HG02610 (cell line): ENCODE results near the gene PTPN1.
"Not testable (repeated sequence)": the region's sequence is repeated elsewhere in the genome, so short reads cannot be mapped to it uniquely, and the experiment has no call there.

ENCODE experiments used
- ATAC-seq: cut with Tn5 transposase; IDR thresholded peaks from one replicate; pipeline ENCODE4 v1.9.1; 2021; ENCODE audit warnings: mild to moderate bottlenecking, moderate library complexity; ENCODE audit not compliant: unreplicated experiment

Gene PTPN1

DNA sequence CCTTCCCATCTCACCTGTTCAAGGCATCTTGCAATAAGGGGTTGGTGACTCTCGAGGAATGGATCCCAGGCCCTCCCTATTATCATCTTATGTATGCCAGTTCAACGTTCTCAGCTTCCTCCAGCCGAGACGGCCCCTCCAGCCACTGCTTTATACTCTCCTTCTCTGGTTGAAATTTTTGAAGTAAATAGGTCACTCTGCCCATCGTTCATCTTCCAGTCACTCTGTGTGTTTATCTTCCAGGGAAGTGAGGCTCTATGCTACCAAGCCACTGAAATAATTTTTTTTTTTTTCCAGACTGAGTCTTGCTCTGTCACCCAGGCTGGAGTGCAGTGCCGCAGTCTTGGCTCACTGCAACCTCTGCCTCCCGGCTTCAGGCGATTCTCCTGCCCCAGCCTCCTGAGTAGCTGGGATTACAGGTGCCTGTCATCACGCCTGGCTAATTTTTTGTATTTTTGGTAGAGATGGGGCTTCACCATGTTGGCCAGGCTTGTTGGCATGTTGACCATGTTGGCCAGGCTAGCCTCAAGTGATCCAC, 17.0 kb downstream of the PTPN1 start:
- no peak for ATAC-seq

DNA sequence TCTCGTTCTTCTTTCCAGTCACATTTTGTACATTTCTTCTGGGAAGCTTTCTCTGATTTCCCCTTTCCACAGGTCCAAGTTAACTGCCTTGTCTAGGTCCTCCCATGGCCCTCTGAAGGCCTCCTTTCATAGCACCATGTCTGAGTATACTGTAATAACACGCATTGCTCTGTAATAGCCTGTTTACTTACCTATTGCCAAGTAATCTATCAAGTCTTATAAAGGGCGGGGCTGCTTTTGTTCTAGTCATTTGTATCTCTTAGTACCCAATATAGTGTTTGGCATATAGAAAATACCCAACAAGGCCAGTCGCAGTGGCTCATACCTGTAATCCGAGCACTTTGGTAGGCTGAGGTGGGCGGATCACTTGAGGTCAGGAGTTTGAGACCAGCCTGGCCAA, 17.9 kb downstream of the PTPN1 start:
- no peak for ATAC-seq

GRCh38 chr20:50528804-50529351, 18.7 kb downstream of the PTPN1 start:
- ATAC-seq: peak; percentile 62

DNA sequence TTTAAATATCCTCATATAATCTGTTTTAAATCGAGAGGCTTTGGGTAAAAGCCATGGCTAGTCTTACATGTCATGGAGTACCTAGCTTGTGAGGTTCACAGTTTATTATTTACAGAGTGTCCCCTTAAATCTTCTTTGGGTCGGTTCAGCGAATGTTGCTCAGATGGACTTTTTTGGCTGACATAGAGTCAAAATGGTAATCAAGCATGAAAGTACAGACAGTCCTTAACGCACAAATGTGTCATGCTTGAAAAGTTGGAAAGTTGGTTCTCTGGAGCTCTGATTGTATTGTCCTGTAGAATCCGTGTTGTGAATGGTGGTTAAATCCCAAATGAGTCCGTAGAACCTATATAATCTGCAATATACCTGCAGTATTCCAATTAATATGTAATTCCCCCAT, 22.0 kb downstream of the PTPN1 start:
- ATAC-seq: no peak

DNA sequence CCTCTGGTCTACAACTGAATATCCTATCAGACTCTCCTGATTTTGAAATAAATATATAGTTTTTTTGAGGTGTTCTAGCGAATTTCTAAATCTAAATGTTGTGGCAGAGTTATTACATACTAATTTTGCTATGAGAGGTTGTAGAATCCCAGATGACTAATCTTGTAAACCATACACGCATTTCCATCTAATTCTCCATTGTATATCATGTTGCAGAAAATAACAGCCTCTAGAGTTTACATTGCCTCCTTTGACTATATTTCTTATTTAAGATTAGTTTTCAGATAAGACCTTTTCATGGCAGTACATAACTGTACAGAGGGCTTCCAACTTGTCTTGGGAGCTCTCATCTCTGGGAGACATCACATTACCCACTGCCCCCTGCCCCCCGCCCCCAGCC, 22.9 kb downstream of the PTPN1 start:
- ATAC-seq: no peak

GRCh38 chr20:50533464-50533863, 23.3 kb downstream of the PTPN1 start:
- ATAC-seq: no peak

DNA sequence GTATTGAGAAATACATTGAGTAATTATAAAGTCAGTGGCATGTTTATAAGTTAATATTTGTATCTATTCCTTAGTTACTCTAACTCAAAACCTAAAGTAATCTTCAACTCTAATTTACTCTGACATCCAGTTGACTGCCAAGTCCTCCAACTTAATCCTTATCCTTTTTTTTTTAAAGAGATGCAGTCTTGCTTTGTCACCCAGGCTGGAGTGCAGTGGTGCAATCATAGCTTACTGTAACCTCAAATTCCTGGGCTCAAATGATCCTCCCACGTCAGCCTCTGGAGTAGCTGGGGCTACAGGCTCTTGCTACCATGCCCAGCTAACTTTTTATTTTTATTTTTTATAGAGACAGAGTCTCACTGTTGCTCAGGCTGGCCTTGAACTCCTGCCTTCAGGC, 24.4 kb downstream of the PTPN1 start:
- ATAC-seq: no peak

DNA sequence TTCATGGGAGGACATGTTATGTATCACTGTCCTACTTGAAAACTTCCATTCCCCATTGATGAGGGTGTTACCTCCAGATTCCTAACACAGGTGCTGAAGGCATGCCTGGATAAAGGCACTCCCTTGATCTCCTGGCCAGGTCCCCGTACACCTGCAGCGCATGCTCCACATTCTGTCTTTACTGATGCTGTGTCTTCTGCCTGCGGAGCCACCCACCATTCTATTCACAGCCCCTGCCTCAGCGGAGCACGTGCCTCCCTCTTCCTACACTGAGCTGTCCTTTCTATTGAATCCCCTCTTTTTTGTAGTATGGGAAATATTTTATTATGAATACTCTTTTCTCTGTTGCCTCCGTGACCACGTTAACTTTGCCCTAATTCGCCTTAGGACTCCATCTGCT, 25.0 kb downstream of the PTPN1 start:
- ATAC-seq: no peak

DNA sequence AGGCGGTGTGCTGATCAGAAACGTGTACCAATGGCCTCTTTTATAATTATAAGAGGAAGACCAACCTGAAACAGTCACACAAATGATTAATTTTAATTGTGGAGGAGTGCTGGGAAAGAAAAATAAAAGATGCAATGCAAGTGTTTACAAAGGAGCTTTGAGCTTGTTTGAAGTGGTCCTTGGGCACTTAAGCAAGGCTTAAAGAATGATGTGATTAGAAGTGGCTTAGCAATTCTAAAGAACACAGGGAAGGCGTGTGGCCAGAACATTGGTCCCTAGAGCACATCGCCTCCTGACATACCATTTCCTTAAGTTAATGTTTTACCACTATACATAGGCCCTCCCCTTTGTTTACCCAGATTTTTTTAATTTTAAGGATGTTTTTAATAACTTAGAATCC, 26.1 kb downstream of the PTPN1 start:
- ATAC-seq: no peak

- no peak for ATAC-seq
Measured at GRCh38 chr20:50537546-50538201, 27.5 kb downstream of the PTPN1 start.

DNA sequence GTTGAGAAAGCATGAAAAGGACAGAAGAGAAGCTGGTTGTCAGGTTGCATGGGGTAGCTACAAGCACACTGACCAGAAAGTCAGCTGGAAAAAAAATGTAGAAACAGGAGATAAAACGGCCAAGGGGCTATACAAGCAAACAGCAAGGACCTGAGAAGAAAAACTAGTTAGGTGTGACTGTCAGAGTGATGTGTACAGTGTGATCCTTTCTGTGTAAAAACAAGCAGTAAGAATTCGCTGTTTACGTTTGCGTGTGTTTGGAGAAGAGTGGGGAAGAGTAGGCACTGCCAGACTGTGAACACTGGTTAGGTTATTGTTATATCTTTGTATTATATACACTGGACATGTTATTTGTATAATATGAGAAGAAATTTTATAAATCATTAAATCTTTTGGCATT, 28.1 kb downstream of the PTPN1 start:
- ATAC-seq: no peak

DNA sequence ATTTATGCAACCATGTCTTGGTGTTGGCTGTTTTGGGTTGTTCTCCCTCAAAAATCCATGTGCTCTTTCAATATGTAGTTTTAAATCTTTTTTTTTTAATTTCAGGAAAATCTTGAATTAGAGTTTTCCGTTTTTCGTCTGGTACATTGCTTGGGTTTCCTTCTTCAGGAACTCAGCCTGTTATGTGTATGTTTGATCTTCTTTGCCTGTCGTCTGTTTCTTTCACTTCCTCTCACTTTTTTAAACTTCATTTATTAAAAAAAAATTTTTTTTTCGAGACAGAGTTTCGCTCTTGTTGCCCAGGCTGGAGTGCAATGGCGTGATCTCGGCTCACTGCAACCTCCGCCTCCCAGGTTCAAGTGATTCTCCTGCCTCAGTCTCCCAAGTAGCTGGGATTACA, 29.6 kb downstream of the PTPN1 start:
- not testable (repeated sequence) for ATAC-seq

- no peak for ATAC-seq
Measured at GRCh38 chr20:50540620-50541605, 30.7 kb downstream of the PTPN1 start.

DNA sequence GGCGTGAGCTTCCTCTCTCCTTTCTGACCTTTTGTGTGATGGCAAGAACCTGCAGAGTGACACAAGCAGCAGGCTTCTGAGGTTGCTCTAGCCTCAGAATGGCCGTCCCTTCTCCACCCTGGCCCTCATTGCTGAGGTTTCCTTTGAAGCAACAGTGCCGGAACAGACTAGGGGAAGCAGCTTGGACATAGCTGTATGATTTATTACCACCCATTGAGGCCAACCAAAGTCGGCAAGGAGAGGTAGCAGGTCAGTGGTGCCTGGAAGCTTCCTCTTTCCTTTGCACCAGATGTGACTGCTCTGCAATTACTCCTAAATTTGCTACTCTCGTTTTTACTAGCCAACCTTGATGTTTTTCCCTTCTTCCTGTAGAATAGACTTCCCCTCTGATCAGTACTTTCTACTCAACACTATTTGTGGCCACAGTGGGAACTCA, 31.4 kb downstream of the PTPN1 start:
- peak; percentile 54 for ATAC-seq

DNA sequence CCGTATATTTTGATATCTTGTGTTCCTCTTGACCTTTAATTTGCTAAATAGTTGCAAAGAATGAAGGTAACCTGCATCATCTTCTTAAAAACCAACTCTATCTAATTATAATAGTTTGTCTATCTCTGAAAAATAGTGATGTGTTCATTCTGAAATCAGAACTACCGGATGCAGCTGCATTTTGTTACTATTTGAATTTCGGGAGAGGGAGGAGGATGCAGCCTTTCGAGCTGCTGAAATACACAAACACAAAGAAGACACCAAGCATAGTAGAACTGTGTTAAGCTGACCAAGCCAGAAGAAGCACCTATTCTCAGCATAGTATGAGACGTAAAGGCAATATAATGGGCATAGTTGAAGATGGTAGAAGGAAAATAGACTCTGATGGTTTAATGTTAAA, 33.1 kb downstream of the PTPN1 start:
- no peak for ATAC-seq

GRCh38 chr20:50545126-50545525, 34.9 kb downstream of the PTPN1 start:
- no peak for ATAC-seq

DNA sequence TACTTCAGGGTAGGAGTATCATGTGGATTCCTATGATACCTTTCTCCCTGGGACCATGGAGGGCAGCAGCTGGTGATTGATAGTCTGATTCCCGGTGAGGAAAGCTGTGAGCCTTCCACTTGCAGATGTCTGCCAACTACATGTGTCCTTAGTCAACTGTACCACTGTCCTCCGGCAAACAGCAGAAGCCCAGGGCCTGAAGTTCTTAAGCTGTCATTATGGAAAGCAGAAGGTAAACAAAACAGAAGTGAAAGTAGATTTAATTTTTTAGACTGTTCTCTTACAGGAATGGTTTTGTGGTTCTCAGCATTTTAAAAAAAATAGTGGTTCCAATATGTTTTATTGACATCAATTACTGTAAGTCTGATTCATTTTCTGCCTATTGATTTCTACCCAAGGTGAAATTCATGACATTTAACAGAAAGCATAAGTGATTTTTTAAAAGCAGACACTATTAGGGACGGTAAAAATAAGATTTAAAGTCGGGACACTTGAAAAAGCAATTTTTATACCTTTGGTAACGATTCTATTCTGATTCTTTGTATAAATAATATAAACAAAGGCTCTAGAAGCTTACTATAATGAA, 36.6 kb downstream of the PTPN1 start:
- peak; percentile 46 for ATAC-seq

- no peak for ATAC-seq
Measured at GRCh38 chr20:50547964-50548363, 37.8 kb downstream of the PTPN1 start.

- no peak for ATAC-seq
Measured at GRCh38 chr20:50548396-50548795, 38.2 kb downstream of the PTPN1 start.

DNA sequence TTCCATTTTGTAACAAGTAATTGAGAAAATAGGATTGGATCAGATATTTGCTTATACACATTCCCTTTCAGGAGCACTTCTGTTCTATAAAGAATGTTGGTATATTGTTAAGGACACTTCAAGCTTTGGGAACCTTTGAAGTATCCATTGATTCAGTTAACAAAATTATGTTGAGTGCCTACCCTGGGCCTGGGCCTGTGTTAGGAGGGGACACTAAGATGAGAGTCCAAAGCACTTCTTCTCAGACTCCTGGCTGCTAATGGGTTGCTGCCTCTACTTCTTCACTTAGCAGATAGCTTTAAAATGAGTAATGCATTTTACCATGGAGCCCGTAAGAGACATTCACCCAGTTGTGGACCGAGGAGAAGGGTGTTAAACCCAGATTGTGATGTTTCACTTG, 40.3 kb downstream of the PTPN1 start:
- no peak for ATAC-seq

- no peak for ATAC-seq
Measured at GRCh38 chr20:50551288-50551687, 41.1 kb downstream of the PTPN1 start.
